ENCODE data around the gene ESYT3.

DNA sequence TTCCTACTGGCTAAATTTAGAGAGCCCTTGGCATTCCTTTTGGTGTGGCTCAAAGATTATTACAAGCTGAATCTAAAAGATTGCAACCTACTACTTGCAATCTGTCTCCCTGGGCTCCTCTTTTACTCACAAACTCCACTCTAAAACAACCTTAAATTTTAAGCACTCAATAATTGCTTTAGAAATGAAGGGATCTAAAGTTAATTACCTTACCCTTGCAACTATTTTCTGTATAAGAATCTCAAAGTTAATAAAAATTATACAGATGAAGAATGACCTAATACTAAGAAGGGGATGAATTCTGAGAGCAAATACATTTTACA lies 60.2 kb downstream of the ESYT3 start:
- no peak for TF ChIP-seq GTF2F1 (IDR thresholded peaks at IDR 0.05; ENCODE audit: borderline replicate concordance, low read depth, low read length)
- TF ChIP-seq, protein P1, sequence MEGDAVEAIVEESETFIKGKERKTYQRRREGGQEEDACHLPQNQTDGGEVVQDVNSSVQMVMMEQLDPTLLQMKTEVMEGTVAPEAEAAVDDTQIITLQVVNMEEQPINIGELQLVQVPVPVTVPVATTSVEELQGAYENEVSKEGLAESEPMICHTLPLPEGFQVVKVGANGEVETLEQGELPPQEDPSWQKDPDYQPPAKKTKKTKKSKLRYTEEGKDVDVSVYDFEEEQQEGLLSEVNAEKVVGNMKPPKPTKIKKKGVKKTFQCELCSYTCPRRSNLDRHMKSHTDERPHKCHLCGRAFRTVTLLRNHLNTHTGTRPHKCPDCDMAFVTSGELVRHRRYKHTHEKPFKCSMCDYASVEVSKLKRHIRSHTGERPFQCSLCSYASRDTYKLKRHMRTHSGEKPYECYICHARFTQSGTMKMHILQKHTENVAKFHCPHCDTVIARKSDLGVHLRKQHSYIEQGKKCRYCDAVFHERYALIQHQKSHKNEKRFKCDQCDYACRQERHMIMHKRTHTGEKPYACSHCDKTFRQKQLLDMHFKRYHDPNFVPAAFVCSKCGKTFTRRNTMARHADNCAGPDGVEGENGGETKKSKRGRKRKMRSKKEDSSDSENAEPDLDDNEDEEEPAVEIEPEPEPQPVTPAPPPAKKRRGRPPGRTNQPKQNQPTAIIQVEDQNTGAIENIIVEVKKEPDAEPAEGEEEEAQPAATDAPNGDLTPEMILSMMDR (IDR thresholded peaks at IDR 0.05; ENCODE audit: control extremely low read depth in 1 of 3, insufficient read depth in 1 of 3, low read depth in 1 of 3, low read length in 3 of 3) = no peak
- TF ChIP-seq, protein P2, sequence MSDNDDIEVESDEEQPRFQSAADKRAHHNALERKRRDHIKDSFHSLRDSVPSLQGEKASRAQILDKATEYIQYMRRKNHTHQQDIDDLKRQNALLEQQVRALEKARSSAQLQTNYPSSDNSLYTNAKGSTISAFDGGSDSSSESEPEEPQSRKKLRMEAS (IDR thresholded peaks at IDR 0.05) = no peak

Measured in H1 (cell line).